ENCODE results near the gene C16orf95. TPM values are rescaled to one million over a fixed set of nuclear protein-coding genes. Genes with fewer than 3 reads are reported as not detected.

Gene C16orf95
- polyA plus RNA-seq, 3 donors, result 5.3 to 5.4 (median 5.4) TPM

DNA sequence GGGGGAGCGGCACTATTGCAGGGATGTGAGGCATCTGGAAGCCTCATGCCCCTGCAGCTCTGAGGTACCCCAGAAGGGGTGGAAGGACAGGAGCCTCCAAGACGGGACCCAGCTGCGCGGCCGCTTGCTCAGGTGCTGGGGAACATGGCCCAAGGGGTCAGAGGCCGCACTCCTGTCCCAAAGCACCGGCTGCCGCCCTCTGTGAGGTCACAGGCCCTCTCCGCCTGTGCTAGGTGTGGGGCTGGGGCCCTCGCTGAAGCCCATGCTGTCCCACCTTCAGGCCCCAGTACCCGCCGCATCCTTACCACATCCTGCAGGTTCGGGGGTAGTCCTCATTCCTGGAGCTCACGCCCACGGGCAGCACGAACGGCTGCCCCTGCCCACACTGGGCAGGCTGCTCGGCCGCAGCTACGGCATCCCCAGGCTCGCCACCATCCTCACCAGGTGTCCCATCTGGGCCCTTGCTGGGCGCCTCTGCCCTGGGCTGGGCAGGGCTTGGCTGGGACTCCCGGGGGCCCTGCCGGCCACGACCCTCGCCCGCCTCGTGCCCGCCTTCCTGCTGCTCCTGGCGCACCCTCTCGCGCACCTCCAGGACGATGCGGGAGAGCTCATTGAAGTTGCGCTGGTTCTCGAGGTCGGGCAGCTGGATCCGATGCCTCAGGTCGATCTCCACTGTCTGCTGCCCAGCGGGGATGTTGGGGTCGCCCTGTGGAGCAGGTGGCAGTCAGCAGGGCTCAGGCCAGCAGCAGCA lies 16.6 kb upstream of the C16orf95 start:
- DNase-seq, result no peak

DNA sequence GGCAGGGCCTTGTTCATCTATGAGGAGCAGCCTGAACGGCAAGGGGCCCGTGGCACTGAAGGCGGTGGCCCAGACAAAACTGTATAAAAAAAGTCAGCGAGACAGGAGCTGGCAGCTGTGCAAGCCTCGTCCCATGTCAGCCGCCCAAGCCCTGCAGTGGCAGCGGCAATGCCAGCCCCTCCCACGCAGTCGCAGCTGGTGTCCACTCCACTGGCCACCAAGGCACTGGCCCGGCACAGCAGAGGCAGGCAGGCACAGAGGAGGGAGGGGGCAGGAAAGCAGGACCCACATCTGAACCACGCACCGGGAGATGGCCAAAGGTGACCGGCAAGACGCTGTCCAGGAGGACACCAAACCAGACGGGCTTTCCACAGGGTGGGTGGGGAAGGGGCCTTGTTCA lies 15.9 kb upstream of the C16orf95 start:
- DNase-seq, result no peak

DNA sequence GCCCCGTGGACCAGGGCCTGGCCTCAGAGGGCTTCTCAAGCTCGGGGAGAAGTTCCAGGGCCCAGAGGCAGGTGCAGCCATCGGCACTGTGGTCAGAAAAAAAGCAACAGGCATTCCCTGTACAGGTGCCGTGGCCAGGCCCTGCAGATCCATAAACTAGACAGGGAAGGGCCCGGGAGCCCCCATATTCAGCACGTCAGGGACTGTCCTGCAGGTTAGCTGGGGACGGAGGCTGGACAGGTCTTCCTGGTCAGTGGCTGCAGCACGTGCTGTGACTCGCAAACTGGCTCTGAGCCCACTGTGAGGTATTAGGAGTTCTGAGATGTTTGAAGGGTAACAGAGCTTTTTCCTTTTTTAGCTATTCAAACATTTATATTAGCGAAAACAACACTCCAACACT lies 15.0 kb upstream of the C16orf95 start:
- no peak for DNase-seq

DNA sequence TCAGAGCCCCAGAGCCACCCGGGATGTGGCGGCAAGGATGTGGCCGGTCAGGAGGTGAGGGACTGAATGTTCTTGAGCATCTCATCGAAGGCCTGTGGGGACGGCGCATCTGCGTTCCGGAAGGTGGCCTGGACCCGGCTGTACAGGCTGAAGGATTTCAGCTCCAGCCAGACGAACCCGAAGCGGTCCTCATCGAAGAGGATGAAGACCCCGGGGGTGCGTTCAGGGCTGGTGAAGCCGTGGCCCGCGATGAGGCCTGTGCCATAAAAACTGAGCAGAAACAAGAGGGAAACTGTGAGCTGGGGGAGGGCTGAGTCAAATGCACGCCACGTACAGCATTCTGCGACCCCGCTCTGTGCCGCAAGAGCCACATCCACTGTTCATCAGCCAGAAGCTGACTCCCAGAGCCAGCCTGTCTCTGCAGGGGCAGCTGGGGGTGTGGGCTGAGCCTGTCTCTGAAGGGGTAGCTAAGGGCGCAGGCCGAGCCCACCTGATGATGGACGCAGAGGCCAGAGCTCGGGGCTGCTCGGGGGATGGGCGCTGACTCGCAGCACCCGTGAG lies 14.1 kb upstream of the C16orf95 start:
- DNase-seq, result no peak

DNA sequence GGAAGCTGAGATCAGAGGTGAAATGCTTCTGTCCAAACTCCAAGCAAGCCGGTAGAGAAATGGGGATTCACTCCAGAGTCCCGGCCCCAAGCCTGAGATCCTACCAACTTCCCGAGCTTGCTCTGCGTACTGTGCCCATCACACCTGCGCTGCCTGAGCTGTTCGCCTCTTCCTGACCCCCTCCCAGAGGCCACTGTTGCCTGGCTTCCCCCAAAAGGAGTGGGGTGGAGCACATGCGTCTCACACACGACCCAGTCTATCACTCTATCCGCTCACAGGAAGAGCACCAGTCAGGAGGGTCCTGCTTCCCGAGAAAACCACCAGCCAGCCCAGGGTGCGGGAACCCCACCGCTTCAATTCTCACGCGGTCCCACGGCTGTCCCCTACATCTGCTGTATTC lies 13.5 kb upstream of the C16orf95 start:
- DNase-seq, result no peak

DNA sequence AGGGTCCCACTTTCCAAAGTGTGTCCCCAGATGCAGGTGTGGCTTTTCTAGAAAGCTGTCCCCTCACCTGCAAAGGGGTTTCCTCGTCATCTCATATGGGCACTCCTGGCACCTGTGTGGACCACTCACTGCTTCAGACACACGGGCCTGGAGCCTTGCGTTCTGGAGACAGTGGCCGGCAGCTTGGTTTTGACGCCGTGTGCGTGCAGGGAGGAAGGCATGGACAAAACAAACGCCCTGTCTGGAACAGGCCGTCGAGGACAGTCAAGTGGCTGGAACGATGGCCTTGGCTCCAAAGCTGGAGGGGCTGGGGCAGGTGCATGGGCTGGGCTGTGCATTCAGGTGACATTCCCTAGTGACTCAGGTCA lies 13.0 kb upstream of the C16orf95 start:
- no peak for DNase-seq

DNA sequence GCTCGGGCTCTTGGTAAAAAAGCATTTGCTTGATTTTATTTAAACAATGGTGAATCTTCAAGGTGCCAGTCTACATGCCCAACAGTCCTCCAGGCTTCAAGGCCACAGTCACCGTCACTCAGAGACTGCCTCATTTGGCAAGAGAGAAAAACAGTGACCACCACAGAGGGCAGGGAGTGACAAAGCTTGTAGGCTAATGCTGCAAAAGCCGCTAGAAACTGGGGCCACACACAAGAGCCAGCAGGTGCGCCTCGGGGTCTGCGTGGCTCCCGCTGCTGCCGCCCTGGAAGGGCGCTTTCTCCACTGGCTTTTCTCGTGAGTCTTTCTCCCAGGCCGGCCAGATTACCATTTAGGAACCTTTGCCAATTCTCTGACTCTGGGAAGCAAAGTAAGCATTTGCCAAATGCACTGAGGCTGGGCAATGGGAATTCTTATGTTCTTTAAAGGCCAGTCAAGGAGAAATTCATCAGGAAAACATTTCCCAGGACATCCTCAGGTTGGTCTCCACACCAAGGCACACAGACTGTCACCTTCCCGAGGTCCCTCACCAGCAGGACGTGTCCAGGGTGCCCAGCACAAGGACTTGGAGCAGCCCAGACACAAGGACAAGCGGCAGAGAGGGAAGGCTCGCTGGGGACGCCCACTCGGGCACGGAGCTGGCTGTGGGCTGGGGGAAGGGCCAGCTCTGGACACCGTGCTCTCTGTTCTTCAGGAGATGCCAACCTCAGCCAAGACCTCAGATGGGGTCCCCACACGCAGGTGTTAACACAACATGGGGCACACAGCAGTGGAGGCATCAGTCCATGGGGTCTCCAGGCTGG lies 12.5 kb upstream of the C16orf95 start:
- DNase-seq, result no peak

DNA sequence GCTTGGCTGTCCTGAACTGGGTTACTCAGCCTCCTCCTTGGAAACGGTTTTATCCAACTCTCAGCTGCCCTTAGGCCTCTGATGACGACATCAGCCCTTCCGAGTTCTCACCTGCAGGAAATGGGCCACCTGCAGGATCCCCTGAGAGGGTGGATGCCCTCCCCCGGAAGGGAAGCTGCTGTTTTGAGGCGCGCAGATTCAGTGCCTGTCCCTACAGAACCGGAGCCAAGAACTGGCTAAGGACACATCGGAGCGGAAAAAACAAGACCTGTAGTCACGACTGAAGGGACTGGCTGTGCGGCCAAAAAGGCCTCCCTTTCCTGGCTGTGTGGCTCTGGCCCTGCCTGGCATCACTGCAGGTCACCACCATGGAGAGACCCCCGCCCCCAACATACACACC lies 11.7 kb upstream of the C16orf95 start:
- no peak for DNase-seq

DNA sequence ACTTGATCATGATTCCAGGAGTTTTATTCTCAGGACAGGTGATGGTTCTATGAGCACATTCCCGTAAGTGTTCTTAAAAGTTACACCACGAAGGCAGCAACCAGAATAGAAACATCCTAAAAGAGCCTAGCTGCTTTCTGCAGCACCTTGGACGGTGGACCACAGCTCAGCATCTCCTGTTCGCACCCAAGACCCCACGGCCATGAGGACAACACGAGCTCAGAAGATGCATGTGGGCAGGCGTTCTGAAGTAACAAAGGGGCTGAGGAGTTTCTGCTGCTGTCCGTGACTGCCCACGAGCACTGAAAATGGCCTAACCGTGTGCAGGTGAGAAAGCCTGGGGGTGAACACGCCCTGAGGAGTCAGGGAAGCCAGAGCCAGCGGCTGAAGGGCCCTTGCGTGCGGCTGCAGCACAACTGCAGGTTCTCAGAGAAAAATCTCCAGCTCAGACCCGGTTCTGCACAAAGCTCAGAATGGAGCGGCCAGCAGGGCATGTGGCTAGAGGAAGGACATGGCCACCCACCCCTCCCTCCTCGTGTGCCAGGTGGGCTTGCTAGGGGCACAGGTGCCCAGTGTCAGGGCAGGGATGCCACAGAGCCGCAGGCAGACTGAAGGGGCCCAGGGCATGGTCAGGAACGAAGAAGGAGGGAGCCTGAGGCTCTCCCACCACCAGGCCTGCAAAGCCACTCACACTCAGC lies 10.8 kb upstream of the C16orf95 start:
- DNase-seq, result no peak

DNA sequence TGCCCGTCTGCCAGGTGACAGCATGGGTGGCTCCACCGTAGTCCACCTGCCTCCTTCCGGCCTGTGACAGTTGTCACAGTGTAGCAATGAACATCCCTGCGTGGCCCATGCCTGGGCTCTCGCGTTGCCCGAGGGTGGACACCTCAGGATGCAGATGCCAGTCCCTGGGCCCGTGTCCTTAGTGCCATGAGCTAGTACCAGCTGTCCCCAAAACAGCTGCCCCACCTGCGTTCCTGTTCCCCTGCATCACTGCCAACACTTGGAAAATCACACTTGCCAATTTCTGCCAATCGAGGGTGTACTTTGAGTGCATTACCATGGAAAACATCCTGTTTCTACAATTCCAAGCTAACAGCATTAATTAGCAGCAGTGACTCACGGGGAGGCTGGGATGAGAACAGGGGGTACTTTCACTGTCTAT lies 9.0 kb upstream of the C16orf95 start:
- no peak for DNase-seq

DNA sequence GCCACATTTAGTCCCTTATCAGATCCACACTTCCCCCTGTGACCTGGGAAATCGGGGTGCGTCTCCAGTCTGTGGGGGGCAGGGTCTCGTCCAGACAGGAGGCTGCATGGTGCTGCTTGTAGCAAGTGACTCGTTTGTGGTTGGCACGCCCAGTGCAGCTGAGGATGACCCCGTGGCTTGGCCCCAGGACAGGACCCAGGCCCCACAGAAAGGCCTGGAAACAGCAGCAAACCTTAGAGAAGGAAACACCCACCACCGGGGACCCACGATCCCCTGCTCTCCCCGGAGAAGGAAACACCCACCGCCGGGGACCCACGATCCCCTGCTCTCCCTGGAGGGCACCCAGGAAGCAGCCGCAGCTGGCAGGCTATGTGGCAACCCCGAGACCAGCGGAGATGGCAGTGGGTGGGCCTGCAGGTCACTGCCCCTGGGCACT lies 8.2 kb upstream of the C16orf95 start:
- no peak for DNase-seq

DNA sequence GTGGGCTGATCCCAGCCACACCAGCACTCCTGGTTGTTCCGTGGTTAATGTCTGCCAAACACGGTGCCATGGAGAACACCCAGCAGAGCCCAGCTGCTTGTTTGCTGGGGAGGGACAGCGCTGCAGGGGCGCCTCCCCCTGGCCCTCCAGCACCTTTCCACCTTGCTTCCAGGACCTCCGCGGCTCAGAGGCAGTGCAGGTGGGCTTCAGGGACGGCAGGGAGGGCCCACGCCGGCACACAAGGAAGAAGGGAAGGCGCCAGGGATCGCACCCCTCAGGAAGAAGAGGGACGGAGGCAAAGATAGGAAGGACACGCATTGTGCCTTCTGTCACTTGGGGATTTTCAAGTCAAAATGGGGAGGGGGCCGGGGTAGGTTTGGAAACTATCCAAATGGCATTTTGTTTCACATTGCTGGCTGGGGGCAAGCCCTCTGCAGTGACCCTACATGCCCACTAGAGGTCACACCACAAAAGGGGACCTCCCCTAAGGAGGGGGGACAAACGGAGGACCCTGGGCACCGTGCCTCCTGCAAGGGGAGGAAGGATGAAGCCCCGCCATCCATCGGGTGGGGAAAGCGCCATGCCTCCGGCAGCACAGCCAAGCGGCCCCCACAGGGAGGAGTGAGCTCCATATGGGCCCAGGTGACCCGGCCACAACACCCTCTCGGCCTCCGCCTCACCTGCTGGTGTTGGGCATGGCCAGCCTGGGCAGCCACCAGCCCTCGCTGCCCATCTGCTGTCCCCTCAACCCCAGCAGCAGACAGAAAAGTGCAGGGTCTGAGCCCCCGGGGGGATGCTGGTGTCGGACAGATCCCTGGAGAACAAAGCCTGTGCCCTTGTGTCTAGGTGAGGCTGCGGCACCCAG lies 7.5 kb upstream of the C16orf95 start:
- no peak for DNase-seq

DNA sequence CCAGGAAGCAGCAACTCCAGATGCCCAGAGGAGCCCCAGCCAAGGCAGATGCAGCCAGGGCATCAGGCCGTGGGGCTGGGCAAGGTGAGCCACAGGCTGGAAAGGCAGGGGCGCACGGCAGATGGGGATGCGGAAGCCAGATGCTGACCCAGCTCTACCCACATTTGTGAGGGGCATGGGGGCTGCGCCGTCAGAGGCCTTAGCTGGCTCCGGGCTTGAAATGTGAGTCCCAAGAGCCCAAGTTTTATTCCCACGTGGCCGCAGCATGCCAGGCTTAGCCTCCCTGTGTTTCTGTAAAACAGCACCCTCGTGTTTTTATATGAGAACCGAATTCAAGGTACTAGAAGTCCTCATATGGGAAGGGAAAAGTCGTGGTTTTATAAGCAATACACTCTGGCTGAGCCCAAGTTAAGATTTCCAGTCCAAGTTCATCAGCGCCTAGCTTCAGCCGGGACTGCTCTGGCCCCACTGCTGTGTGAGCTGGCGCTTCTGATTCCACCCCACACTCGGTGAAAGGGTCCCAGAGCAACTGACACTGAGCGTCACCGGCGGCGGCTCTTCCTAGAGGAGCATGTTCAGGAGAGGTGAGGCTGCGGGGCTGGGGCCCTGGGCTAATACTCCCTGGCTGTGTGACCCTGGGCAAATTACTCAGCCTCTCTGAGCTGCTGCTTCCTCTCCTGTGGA lies 6.7 kb upstream of the C16orf95 start:
- DNase-seq, result no peak

DNA sequence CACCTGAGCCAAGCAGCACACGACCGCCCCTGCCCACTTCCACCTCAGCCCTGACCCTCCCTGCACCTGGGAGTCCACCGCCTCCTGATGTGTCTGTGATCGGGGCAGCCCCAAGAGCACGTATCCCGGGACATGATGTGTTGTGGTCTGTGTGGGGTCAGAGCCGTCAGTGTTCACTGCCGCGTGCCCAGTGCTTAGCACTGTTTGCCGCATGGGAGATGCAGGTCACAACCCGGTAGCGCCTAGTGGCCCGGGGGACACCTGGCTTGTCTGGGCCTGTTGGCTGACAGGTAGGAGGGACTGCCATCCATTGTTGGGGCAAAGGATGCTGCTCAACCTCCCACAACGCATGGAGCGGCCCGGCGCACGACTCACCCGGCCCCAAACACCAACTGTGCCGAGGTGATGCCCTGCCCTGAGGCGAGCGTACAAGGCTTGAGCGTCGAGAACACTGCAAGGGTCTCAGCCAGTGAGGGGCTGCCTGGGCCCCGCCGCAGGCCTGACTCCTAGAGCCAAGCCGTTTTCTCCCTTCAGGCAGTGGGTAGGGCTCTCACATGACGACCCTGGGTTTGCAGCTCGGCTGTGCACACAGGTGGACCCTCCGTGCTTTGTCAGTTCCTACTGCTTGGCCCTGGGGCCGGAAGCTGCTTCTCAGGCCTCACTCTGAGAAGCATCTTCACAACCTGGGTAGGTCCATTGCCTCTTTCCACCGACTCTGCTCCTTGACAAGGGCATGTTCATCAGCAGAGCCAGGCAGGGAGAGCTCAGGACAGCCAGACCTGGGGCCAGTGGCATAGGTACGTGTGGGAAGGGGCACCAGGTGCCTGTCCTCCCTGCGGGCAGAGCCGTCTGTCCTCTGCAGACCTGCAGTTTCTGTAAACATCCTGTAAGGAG lies 5.9 kb upstream of the C16orf95 start:
- DNase-seq, result no peak

DNA sequence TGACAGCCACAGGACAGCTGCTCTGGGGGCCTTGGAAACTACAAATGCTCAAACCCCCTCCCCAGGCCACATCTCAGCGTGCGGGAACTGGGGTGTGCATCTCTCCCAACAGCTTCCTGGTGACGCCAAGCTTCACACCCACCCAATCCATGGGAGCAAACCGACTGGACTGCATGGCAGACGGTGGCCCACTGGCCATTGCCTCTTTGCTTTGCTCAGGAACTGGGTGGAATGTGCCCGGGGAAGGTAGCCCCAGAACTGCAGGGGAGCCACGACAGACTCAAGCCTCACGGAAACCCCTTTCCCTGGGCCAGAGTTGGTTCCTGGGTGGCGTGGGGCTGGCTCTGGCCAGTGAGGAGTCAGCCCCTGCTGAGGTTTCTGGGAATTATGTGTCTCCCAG lies 5.2 kb upstream of the C16orf95 start:
- no peak for DNase-seq

DNA sequence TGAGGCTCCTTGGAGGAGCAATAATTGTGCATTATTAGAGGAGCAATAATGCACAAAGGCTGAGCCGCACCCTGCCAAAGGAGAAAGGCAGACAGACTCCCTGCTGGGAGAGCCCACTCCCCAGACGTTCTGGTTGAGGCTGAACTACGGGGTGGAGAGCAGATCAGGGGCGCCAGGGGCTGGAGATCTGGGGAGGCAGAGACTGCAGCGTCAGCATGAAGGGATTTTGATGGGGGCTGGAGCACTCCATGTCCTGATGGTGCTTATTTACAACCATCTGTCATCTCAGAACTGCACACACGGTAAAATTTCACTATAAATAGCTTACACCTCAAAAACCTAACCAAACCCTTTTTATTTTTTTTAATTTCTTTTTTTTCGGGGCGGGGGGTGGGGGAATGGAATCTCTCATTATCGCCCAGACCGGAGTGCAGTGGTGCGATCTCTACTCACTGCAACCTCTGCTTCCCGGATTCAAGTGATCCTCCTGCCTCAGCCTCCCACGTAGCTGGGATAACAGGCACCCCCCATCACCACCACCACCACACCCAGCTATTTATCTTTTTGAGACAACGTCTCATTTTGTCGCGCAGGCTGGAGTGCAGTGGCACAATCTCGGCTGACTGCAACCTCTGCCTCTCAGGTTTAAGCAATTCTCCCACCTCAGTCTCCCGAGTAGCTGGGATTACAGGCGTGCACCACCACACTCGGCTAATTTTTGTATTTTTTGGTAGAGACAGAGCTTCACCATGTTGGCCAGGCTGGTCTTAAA lies 4.3 kb upstream of the C16orf95 start:
- no peak for DNase-seq

DNA sequence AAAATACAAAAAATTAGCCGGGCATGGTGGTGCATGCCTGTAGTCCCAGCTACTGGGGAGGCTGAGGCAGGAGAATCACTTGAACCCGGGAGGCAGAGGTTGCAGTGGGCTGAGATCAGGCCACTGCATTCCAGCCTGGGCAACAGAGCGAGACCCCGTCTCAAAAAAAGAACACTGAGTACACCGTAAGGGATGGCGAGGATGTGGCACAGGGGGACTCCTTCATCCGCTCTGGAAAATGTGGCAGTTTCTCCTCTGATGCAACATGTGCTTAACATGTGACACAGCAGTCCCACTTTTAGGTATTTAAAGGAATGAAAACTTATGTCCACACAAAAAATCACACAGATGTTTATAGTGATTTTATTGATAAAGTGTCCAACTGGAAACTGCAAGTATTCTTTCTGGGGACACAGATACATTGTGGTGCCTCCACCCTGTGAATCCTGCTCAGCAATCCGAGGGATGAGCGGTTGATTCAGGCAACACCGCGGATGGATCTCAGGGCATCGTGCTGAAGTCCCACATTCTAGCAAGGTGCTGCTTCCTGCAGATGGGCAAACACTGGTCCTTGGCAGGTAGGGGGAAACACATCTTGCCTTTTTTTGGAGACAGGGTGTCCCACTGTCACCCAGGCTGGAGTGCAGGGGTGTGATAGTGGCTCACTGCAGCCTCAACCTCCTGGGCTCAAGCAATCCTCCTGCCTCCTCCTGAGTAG lies 3.5 kb upstream of the C16orf95 start:
- no peak for DNase-seq

DNA sequence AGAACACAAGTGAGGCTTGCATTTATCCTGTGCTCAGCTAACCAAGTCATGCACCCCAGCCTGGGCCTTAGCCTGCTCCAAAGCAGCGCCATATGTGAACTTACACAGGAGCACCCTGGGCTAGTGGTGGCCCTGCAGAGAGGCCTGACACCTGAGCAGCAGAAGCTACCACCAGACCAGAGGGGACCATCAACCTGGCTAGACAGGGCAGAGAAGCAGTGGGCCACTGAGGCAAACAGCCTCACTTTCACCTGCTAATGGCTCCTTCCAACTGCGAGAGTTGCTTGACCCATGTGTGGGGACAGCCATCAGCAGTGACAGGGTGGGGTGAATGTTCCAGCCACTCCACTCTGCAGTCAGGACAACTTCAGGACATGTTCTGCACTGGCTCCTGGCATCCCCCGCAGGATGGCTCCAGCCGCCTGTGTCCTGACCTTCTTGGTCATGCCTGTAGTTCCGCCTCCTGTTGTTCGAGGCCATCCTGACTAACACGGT lies 2.9 kb upstream of the C16orf95 start:
- DNase-seq, result no peak
